PC-9 (cell line): ENCODE measurements around the gene OR6C3. TPM values are rescaled to one million over a fixed set of nuclear protein-coding genes. Genes with fewer than 3 reads are reported as not detected.
"Not testable (repeated sequence)": the region's sequence is repeated elsewhere in the genome, so short reads cannot be mapped to it uniquely, and the experiment has no call there.

Source experiments
- BruUV-seq: library from RNA; stranded (reverse); fragments of 400-500 nt; replicated peaks from 2 replicates; lab custom pipeline; 2021; lab: Mats Ljungman, UMichigan
- CTCF ChIA-PET: fragments of 300-600 bp; sonication (Branson Sonifier 250); formaldehyde crosslinking; loops from one replicate; lab custom pipeline; 2022; ENCODE audit warnings: antibody characterized with exemption; lab: Charles Lee
- POLR2A ChIA-PET: fragments of 300-600 bp; sonication (Branson Sonifier 250); formaldehyde crosslinking; loops from one replicate; lab custom pipeline; 2022; ENCODE audit warnings: antibody characterized with exemption; ENCODE audit not compliant: unreplicated experiment; lab: Charles Lee
- DNase-seq, 2 experiments: peaks; one replicate each; pipeline versions ENCODE4 v3.0.0 to v3.0.0-alpha.2; 2015 to 2022; ENCODE audit warnings: mixed read lengths in 1 of 2
- H2AFZ ChIP-seq: fragments of 200-600 bp; sonication (generic); 2 replicates; pipeline ENCODE4 v1.8.1; 2017; ENCODE audit warnings: antibody characterized with exemption
- H3F3A ChIP-seq: fragments of 200-600 bp; sonication (generic); 2 replicates; pipeline ENCODE4 v1.8.1; 2017; ENCODE audit warnings: antibody characterized with exemption, mild to moderate bottlenecking, low read depth; ENCODE audit not compliant: insufficient read depth
- H3K27ac ChIP-seq: fragments of 200-600 bp; sonication (generic); 2 replicates; pipeline ENCODE4 v1.6.1; 2016; ENCODE audit warnings: mixed run types
- H3K27me3 ChIP-seq: fragments of 200-600 bp; sonication (generic); 2 replicates; pipeline ENCODE4 v1.6.1; 2016; ENCODE audit warnings: low read depth, mixed run types; ENCODE audit not compliant: insufficient read depth
- H3K36me3 ChIP-seq: fragments of 200-600 bp; sonication (generic); 2 replicates; pipeline ENCODE4 v1.6.1; 2016; ENCODE audit warnings: low read depth, mixed run types
- H3K4me1 ChIP-seq: fragments of 200-600 bp; sonication (generic); replicated peaks from 2 replicates; pipeline ENCODE4 v1.6.1; 2016; ENCODE audit warnings: mixed run types; ENCODE audit not compliant: insufficient read depth
- H3K4me2 ChIP-seq: fragments of 200-600 bp; sonication (generic); 2 replicates; pipeline ENCODE4 v1.6.1; 2017; ENCODE audit warnings: mixed run types
- H3K4me3 ChIP-seq: fragments of 200-600 bp; sonication (generic); 2 replicates; pipeline ENCODE4 v1.6.1; 2016; ENCODE audit warnings: mixed run types
- H3K79me2 ChIP-seq: fragments of 200-600 bp; sonication (generic); 2 replicates; pipeline ENCODE4 v1.6.1; 2017; ENCODE audit warnings: low read depth, mixed run types
- H3K9me2 ChIP-seq: fragments of 200-600 bp; sonication (generic); 2 replicates; pipeline ENCODE4 v1.8.1; 2017; ENCODE audit warnings: mild to moderate bottlenecking; ENCODE audit not compliant: insufficient read depth
- H3K9me3 ChIP-seq: fragments of 200-600 bp; sonication (generic); 2 replicates; pipeline ENCODE4 v1.8.1; 2016; ENCODE audit warnings: low read depth; ENCODE audit not compliant: insufficient read depth
- H4K20me1 ChIP-seq: fragments of 200-600 bp; sonication (generic); 2 replicates; pipeline ENCODE4 v1.8.1; 2017; ENCODE audit not compliant: insufficient read depth
- CTCF ChIP-seq: fragments of 200-600 bp; sonication (generic); conservative IDR thresholded peaks from 2 replicates; pipeline ENCODE4 v1.6.1; 2017; ENCODE audit warnings: mixed run types, antibody characterized with exemption, mild to moderate bottlenecking, moderate library complexity
- EZH2 ChIP-seq: fragments of 200-600 bp; sonication (generic); IDR thresholded peaks from 2 replicates; pipeline ENCODE4 v1.8.0; 2017; ENCODE audit warnings: antibody characterized with exemption, low read depth
- intact Hi-C: fragments of 100-400 bp; cut with micrococcal nuclease; formaldehyde crosslinking; loops from one replicate; pipeline ENCODE4 v1.10.0; 2022; ENCODE audit not compliant: unreplicated experiment
- total RNA-seq: library from RNA; stranded (reverse); gene quantifications from 2 replicates; pipeline ENCODE4 v1.2.3, GENCODE V29; 2021

Gene OR6C3
- total RNA-seq, 1 experiment from 2014 or later, result not detected

- H3K4me2 ChIP-seq, result no peak within 1 kb of the TSS
- H3K4me3 ChIP-seq, result no peak within 1 kb of the TSS
- no peaks in the 10 kb centered on the region for H3K4me1 ChIP-seq
- no peak for DNase-seq
- no peak within 1 kb of the TSS for H2AFZ ChIP-seq
- TF ChIP-seq CTCF (no peak), EZH2 (no peak)
- H3K9me3 ChIP-seq, result no peaks in the 10 kb centered on the region
- peaks cover 8% of the 10 kb centered on the region; the same call in 1 of the 2 replicates for H3K27me3 ChIP-seq
- H3F3A ChIP-seq, result no peaks in the 10 kb centered on the region
- no peaks in the 10 kb centered on the region for H3K79me2 ChIP-seq
- no peaks in the 10 kb centered on the region for H3K36me3 ChIP-seq
- BruUV-seq, result no TSS peak
- H3K9me2 ChIP-seq, result no peaks in the 10 kb centered on the region
- ChIA-PET POLR2A (no interaction called here), CTCF (no interaction called here)
- intact Hi-C loops, result no loop called here
- no peaks in the 10 kb centered on the region for H4K20me1 ChIP-seq
- no peak within 1 kb of the TSS for H3K27ac ChIP-seq
These were observed 34.1 kb upstream of the OR6C3 start, which contains the start of gene OR6C6 for GRCh38 chr12:55296469-55296868. TSS of gene OR6C6 (minus strand) at chr12:55296569. CDS start at chr12:55295232, 1,337 bp downstream.

GRCh38 chr12:55314043-55314442, 16.5 kb upstream of the OR6C3 start, which contains the start of gene OR6C1:
TSS of gene OR6C1 (plus strand) at chr12:55314343. CDS start at chr12:55320600, 6,257 bp downstream.
- Histone ChIP-seq H2AFZ (no peak within 1 kb of the TSS), H3K27ac (no peak within 1 kb of the TSS), H3K36me3 (no peaks in the 10 kb centered on the region), H3F3A (no peaks in the 10 kb centered on the region), H3K4me3 (no peak within 1 kb of the TSS), H3K79me2 (no peaks in the 10 kb centered on the region), H3K4me2 (no peak within 1 kb of the TSS), H3K9me2 (no peaks in the 10 kb centered on the region), H3K4me1 (no peaks in the 10 kb centered on the region), H3K27me3 (no peaks in the 10 kb centered on the region), H4K20me1 (no peaks in the 10 kb centered on the region), H3K9me3 (no peaks in the 10 kb centered on the region)
- ChIA-PET POLR2A (no interaction called here), CTCF (no interaction called here)
- intact Hi-C loops, result no loop called here
- no TSS peak for BruUV-seq
- no peak for TF ChIP-seq CTCF
- no peak for DNase-seq

- no peak overlapping the region for H3K27ac ChIP-seq
- DNase-seq, result no peak
- no peaks in the 10 kb centered on the region for H4K20me1 ChIP-seq
- no TSS peak for BruUV-seq
- H3F3A ChIP-seq, result no peaks in the 10 kb centered on the region
- no peak overlapping the region for H3K4me2 ChIP-seq
- no peaks in the 10 kb centered on the region for H3K79me2 ChIP-seq
- no peaks in the 10 kb centered on the region for H3K9me3 ChIP-seq
- ChIA-PET CTCF (no interaction called here), POLR2A (no interaction called here)
- H3K4me1 ChIP-seq, result no peaks in the 10 kb centered on the region
- intact Hi-C loops, result no loop called here
- H3K4me3 ChIP-seq, result no peak overlapping the region
- H2AFZ ChIP-seq, result no peak overlapping the region
- TF ChIP-seq CTCF, result no peak
- TF ChIP-seq EZH2, result no peak
- no peaks in the 10 kb centered on the region for H3K36me3 ChIP-seq
- H3K9me2 ChIP-seq, result no peaks in the 10 kb centered on the region
- no peaks in the 10 kb centered on the region for H3K27me3 ChIP-seq
These were observed 10.3 kb upstream of the OR6C3 start for GRCh38 chr12:55320201-55320600.

- 0 out of 2 replicates have a peak overlapping the region, but pooled peaks have one; percentile 6 for H3K4me2 ChIP-seq
- intact Hi-C loops, H3K36me3 ChIP-seq, BruUV-seq, H3K9me2 ChIP-seq, H3K4me1 ChIP-seq, H2AFZ ChIP-seq, DNase-seq, H3K27me3 ChIP-seq, CTCF ChIA-PET, H3K4me3 ChIP-seq, H3K79me2 ChIP-seq, POLR2A ChIA-PET, H3K27ac ChIP-seq, H3F3A ChIP-seq, H3K9me3 ChIP-seq, H4K20me1 ChIP-seq: not testable (repeated sequence)
These were observed 4.7 kb upstream of the OR6C3 start for GRCh38 chr12:55325801-55326200.
